GM12801 (cell line): ENCODE measurements around the gene CEP350.

Experiments used
- CTCF ChIP-seq: IDR thresholded peaks from one replicate; pipeline ENCODE4 v1.5.1; 2011; ENCODE audit warnings: control low read depth; ENCODE audit not compliant: insufficient read length; ENCODE audit errors: extremely low read depth

The CEP350 gene

DNA sequence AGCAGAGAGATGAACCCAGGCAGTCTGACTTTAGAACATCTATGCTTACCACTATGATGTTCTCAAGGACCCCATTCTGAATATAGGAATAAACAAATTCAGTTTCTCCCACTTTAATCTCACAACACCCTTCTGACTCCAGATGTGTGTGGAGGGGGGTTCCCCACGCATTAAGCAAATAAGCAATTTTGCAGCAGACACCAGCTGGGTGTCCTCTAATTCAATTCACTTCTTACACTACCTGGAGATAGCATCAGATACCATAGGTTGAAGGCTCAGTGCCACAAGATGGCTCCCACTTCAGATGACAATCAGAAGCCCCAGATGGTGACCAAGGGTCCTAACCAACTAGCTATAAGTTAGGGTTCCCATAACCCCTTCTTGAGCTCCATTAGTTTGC lies 30.3 kb upstream of the CEP350 start:
- TF ChIP-seq CTCF, result no peak

DNA sequence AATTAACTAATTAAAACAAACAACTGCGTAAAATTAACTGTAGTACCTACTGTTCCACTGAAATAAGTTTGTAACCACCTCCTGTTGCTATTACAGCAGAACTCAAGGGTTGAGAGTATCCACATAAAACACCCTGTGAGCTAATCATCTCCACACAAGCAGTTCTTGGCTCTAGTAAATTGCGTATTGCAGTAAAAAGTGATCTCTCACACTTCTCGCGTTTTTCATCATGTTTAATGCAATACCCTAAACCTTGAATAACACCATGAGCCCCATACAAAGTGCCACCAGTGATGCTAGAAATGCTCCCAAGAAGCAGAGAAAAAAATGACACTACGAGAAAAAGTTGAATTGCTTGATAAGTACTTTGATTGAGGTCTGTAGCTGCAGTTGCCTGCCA lies 29.3 kb upstream of the CEP350 start:
- TF ChIP-seq CTCF, result no peak

- no peak for TF ChIP-seq CTCF
These were observed 28.4 kb upstream of the CEP350 start for GRCh38 chr1:179925922-179926849.

GRCh38 chr1:179926850-179927205 lies 27.8 kb upstream of the CEP350 start:
- TF ChIP-seq CTCF, result no peak

GRCh38 chr1:179929955-179930798 lies 24.4 kb upstream of the CEP350 start:
- no peak for TF ChIP-seq CTCF

DNA sequence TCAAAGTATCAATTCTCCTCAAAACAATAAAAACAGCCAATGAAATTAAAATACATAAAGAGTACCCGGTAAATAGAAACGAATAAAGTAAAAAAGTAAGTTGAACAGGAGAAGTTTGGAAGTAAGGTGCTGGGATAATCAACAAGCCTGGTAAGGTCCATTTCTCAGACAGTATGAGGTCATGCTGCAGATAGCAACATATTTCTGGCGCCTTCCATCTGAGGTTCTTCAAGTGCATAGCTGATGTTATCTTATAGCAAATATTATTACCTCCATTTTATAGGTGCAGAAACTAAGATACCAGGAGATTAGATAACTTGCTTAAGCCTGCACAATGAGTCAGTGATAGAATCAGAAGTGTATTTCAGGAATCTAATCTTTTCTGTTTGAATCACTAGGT lies 23.7 kb upstream of the CEP350 start:
- no peak for TF ChIP-seq CTCF

DNA sequence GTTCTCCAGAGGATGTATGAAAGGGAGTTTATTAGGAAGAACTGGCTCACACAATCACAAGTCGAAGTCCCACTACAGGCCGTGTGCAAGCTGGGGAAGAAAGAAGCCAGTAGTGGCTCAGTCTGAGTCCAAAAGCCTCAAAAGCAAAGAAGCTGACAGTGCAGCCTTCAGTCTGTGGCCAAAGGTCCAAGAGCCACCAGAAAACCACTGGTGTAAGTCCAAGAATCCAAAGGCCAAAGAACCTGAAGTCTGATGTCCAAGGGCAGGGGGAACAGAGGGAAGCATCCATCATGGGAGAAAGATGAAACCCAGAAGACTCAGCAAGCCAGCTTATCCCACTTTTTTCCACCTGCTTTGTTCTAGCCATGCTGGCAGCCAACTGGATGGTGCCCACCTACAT lies 21.4 kb upstream of the CEP350 start:
- TF ChIP-seq CTCF, result no peak
